GM12874 (cell line): ENCODE results near the gene FBL.

Experiments used
- CTCF ChIP-seq: IDR thresholded peaks from 2 replicates; pipeline ENCODE4 v1.5.1; 2011; ENCODE audit warnings: low read depth, mild to moderate bottlenecking, control low read depth, low read length, moderate library complexity; ENCODE audit not compliant: insufficient read depth

Gene FBL

GRCh38 chr19:39858541-39858940, 12.4 kb upstream of the FBL start:
- no peak for TF ChIP-seq CTCF

GRCh38 chr19:39852882-39853281, 6.7 kb upstream of the FBL start:
- TF ChIP-seq CTCF: no peak

GRCh38 chr19:39850892-39851291, 4.7 kb upstream of the FBL start:
- TF ChIP-seq CTCF: no peak

- TF ChIP-seq CTCF: no peak
Measured at GRCh38 chr19:39848392-39848791, 2.2 kb upstream of the FBL start.

GRCh38 chr19:39847525-39847924, 1.3 kb upstream of the FBL start:
- TF ChIP-seq CTCF: no peak

GRCh38 chr19:39846678-39847486, 703 bp upstream of the FBL start:
- no peak for TF ChIP-seq CTCF

- 0 out of 2 replicates have a peak, but pooled peaks have one; percentile 13 for TF ChIP-seq CTCF
Measured at GRCh38 chr19:39845584-39845932, 621 bp downstream of the FBL start.
